SW 1271 (cell line): ENCODE results near the gene PPM1J.
"Not testable (repeated sequence)": the region's sequence is repeated elsewhere in the genome, so short reads cannot be mapped to it uniquely, and the experiment has no call there.

Experiments used
- DNase-seq, 2 experiments: peaks; one replicate each; lab custom pipeline; 2025; lab: John Stamatoyannopoulos, UW

Gene PPM1J, protein sequence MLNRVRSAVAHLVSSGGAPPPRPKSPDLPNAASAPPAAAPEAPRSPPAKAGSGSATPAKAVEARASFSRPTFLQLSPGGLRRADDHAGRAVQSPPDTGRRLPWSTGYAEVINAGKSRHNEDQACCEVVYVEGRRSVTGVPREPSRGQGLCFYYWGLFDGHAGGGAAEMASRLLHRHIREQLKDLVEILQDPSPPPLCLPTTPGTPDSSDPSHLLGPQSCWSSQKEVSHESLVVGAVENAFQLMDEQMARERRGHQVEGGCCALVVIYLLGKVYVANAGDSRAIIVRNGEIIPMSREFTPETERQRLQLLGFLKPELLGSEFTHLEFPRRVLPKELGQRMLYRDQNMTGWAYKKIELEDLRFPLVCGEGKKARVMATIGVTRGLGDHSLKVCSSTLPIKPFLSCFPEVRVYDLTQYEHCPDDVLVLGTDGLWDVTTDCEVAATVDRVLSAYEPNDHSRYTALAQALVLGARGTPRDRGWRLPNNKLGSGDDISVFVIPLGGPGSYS

DNA sequence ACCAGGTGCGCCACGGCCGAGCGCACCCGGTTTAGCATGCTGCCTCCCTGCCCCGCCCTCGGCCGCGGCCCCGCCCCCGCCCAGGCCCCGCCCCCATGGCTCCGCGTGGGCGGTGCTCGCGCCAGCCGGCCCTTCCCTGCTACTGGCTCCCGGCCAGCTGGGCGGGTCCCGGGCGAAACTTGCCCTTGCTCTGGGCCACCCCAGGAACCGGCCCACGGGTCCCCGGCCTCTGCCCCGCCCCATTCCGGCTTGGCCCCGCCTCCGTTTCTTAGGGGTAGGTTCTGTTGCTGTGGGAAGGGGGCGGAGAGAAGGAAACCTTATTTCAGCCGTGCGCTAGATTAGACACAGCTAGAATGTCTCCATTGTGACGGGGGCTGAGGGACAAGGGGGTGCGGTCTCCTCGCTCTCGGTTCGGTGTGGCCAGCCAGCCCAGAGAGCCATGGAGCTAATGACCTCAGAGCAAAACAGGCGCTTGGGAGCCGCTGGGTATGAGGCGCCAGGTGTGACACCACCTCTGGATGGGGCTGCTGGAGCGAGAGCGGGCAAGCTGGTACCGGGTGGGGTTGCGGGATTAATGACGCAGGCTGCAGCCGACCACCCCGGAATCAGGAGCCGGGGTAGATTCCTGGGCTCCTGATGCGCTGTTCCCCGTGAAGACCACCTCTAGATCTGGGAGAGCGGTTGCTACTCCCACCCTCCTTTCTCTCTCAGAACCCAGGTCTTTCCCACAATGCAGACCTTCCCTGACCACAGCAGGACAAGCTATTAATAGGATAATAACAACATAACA, at the start of gene PPM1J:
PPM1J (minus strand) TSS at position 69 of the 790 bp plus-strand sequence; CDS start at position 38, 31 bp downstream.
- DNase-seq, result peak; percentile 75 to 83

GRCh38 chr1:112762541-112763500, 47.7 kb upstream of the PPM1J start:
- DNase-seq, result no peak

GRCh38 chr1:112761714-112762480, 46.8 kb upstream of the PPM1J start:
- no peak for DNase-seq

GRCh38 chr1:112759228-112759627, 44.1 kb upstream of the PPM1J start:
- no peak for DNase-seq

GRCh38 chr1:112754116-112754628, 39.0 kb upstream of the PPM1J start:
- DNase-seq, result no peak

- no peak for DNase-seq
Measured at GRCh38 chr1:112748396-112748795, 33.3 kb upstream of the PPM1J start.

DNA sequence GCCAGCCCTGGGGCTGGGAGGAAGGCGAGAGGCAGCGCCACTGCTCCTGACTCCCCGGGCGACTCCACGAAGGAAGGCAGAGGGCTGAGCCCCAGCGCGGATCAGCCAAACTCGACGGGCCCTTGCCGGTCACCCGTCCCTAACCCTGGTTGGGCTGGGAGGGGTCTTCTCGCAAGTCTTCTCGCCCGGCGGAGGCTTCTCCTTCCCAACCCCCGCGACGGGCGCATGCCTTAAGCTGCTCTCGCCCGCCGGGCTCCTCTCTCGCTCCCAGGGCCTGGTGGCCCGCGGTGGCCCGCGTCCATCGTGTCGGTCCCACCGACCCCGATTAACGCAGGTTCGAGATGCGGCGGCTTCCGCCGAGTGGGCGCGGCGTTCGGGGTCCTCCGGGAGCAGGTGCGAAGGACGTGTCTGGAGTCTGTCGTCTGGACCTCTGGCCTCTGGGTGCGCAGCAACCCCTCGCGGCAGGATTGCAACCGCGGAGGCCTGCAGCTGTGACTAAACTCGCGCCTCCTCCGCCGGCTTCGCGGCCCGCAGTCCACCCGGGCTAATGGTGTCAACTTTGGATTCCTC, 29.0 kb upstream of the PPM1J start:
- DNase-seq, result no peak

GRCh38 chr1:112743174-112744008, 28.3 kb upstream of the PPM1J start:
- no peak for DNase-seq

GRCh38 chr1:112737573-112737972, 22.4 kb upstream of the PPM1J start:
- no peak for DNase-seq

- DNase-seq, result peak; percentile 36 to 66
Measured at GRCh38 chr1:112735752-112736151, 20.6 kb upstream of the PPM1J start.

- no peak for DNase-seq
Measured at GRCh38 chr1:112731451-112731850, 16.3 kb upstream of the PPM1J start.

DNA sequence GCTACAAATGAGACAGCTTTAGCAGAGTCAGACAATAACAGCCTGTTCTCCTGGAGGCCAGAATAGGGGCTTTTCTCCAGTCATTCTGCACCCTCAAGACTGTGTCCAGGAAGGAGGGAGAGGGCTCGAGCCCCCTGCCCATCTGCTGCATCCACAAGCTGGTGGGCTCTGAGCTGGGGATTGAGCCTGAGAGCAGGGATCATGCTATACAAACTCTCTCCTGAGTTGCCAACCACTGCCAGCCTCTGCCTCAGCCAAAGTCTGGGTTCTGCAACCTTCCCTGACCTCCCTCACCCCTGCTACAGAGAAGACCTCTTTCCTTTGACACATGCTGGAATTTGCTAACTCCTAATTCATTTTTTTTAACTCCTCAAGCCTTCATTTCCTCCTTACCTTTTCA, 14.8 kb upstream of the PPM1J start:
- no peak for DNase-seq

- not testable (repeated sequence) for DNase-seq
Measured at GRCh38 chr1:112729011-112729410, 13.9 kb upstream of the PPM1J start.

DNA sequence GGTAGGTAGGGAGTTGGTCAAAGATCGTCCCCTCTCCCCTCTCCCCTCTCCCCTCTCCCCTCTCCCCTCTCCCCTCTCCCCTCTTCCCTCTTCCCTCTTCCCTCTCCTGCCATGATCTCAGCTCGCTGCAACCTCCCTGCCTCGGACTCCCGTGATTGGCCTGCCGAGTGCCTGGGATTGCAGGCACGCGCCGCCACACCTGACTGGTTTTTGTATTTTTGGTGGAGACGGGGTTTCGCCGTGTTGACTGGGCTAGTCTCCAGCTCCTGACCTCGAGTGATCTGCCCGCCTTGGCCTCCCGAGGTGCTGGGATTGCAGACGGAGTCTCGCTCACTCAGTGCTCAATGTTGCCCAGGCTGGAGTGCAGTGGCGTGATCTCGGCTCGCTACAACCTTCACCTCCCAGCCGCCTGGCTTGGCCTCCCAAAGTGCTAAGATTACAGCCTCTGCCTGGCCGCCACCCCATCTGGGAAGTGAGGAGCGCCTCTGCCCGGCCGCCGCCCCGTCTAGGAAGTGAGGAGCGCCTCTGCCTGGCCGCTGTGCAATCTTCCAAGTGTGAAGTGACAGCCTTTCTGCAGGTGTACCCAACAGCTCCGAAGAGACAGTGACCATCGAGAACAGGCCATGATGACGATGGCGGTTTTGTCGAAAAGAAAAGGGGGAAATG, 13.3 kb upstream of the PPM1J start:
- DNase-seq, result not testable (repeated sequence)

DNA sequence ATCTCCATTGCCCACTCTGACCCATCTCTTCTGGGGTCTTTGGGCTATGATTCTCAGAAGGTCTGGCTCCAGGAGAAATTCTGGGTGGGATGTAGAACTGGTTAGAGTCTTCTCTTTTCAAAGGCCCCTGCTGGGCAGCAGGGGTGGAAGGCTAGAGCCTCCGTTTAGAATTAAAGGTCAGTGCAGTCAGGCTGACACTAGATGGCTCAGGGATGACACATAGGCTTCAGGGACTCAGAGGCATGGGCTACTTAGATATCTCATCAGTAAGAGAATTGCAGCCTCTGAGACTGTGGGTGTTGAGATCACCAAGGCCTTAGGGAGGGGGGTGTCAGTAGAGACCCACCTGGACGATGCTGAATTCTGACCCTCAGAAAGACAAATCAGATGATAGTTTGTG, 12.6 kb upstream of the PPM1J start:
- peak in 1 of 2 experiments; percentile 8 for DNase-seq

DNA sequence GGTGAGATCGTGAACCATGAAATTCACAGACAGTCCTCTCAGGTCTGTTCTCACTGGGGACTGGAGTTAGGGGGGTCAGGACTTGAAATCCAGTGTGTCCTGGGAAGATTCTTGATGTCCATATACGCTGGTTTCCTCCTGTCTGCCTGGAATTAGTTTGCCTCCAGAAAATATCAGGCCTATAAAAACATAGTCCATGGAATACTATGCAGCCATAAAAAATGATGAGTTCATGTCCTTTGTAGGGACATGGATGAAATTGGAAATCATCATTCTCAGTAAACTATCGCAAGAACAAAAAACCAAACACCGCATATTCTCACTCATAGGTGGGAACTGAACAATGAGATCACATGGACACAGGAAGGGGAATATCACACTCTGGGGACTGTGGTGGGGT, 9.1 kb upstream of the PPM1J start:
- DNase-seq, result not testable (repeated sequence)

DNA sequence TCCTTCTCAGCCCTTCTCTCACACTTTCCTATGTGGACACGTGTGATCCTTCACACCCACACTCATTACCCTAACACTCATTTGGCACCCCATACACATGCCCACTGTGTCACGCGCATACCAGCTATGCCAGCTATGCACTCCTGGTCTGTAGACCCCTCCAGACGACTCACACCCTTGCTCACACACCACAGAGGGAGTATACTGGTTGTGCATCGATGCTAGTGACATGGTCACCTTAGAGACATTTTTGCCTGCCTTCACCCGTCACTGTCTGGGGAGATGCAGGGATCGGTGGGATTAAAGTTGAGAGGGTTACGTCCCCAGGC, 8.3 kb upstream of the PPM1J start:
- no peak for DNase-seq

DNA sequence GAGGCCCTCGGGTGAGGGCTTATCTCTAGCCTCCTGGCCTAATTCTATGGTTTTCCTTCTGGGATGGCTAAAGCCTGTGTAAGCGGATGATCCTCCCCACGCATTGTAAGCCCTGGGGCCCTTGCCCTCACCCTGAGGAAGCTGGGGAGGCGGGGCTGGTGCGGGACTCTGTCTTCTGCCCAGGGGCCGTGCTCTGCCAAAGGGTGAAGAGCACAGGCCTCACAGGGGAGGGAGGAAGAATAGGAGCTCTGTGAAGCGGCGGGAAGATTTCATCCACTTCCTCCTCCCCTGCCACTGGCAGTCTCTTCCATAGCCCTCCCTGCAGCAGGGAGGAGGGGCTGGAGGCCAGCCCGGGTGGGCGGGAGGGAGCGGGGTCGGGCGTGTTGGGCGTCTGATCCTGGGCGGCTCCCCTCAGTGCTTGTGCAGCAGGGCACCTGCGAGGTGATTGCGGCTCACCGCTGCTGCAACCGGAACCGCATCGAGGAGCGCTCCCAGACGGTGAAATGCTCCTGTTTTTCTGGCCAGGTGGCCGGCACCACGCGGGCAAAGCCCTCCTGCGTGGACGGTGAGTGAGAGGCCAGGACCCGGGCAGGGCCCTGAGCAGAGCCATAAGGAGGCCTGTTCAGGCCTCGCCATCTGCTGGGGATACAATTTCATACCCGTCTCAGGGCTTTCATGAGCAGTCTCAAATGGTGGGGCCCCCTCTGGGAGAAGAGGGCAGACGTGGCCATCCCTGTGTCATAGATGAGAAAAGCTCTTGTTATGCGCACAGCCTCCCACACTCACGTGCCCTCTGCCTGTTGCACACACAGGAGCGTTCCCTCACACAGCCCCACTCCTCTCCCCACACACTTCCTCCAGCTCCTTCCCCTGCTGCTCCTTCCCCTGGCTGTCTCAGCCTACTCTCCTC, 7.7 kb upstream of the PPM1J start:
- no peak for DNase-seq
